Activated gamma-delta T cell treated with anti-CD3 and anti-CD28 coated beads, Interleukin-2, amount 50 U/mL, for 16 hours (primary cell): Measurements from ENCODE around the gene TTBK2.

Source experiments
- DNase-seq: peaks from one replicate; pipeline ENCODE4 v3.0.0-alpha.2; 2020; ENCODE audit warnings: low read depth

TTBK2 gene

GRCh38 chr15:42691308-42691707, 229.3 kb downstream of the TTBK2 start:
- no peak for DNase-seq
